Body of pancreas (tissue), 4 donors: ENCODE results near the gene RBMS3. TPM values are rescaled to one million over a fixed set of nuclear protein-coding genes. Genes with fewer than 3 reads are reported as not detected.

Experiments
- ATAC-seq: fragments of 150-250 bp; one replicate; pipeline ENCODE4 v1.9.1; 2016
- DNase-seq, 4 donors: peaks; one replicate each; pipeline ENCODE4 v3.0.0-alpha.2; 2019
- H3K27ac ChIP-seq, 4 donors: fragments of 200-600 bp; sonication (generic); 1 replicate in 3 of 4; 2 replicates in 1 of 4; pipeline versions ENCODE4 v1.5.1 to v1.6.1; 2016 to 2019; ENCODE audit warnings: mild to moderate bottlenecking in 1 of 4, mixed read lengths in 1 of 4, moderate library complexity in 1 of 4
- H3K27me3 ChIP-seq, 2 donors: fragments of 200-600 bp; sonication (generic); one replicate each; pipeline ENCODE4 v1.6.0; 2016; ENCODE audit warnings: mild to moderate bottlenecking in 1 of 2
- H3K36me3 ChIP-seq, 2 donors: fragments of 200-600 bp; sonication (generic); replicated peaks in 1 of 2; 2 replicates each; pipeline ENCODE4 v1.5.1; 2016; ENCODE audit warnings: low read depth in 2 of 2; ENCODE audit not compliant: insufficient read depth in 1 of 2
- H3K4me1 ChIP-seq: fragments of 200-600 bp; sonication (generic); one replicate; pipeline ENCODE4 v1.6.0; 2016
- H3K4me3 ChIP-seq, 2 donors: fragments of 200-600 bp; sonication (generic); 1 replicate in 1 of 2; 2 replicates in 1 of 2; pipeline ENCODE4 v1.5.1; 2016 to 2019
- H3K9me3 ChIP-seq, 3 donors: fragments of 200-600 bp; sonication (generic); 1 replicate in 2 of 3; 2 replicates in 1 of 3; pipeline ENCODE4 v1.5.1; 2016
- CTCF ChIP-seq, 7 experiments: fragments of 450-650 bp in 4 of 7; fragments of 200-600 bp in 3 of 7; sonication (generic) in 3 of 7; IDR thresholded peaks; one replicate each; pipeline ENCODE4 v1.5.1; 2016 to 2019; ENCODE audit warnings: antibody characterized with exemption in 7 of 7
- POLR2A ChIP-seq, 3 donors: fragments of 450-650 bp; IDR thresholded peaks; one replicate each; pipeline ENCODE4 v1.6.1; 2016; ENCODE audit warnings: antibody characterized with exemption in 3 of 3, mild to moderate bottlenecking in 2 of 3
- WGBS, 2 donors: methylation state at CpG; one replicate each; pipeline ENCODE4 v1.1.5; 2017; 5-methylcytosine and 5-hydroxymethylcytosine counted together
- intact Hi-C: fragments of 100-400 bp; cut with DNase I; formaldehyde crosslinking; loops from one replicate; pipeline ENCODE4 v1.15.1; 2023
- total RNA-seq, 2 donors: library from RNA; depleted of rRNA; stranded (reverse); fragments of >200 nt; gene quantifications; one replicate each; pipeline ENCODE4 v1.1.0, GENCODE V29; 2016

RBMS3 gene
- total RNA-seq, 2 donors from 2014 or later, result 17.4 to 29.7 TPM

GRCh38 chr3:29329986-29330890, 49.4 kb downstream of the RBMS3 start:
- Histone ChIP-seq H3K27me3 (no peaks in the 10 kb centered on the region), H3K4me1 (no peaks in the 10 kb centered on the region), H3K36me3 (no peaks in the 10 kb centered on the region), H3K9me3 (no peaks in the 10 kb centered on the region), H3K4me3 (no peak overlapping the region), H3K27ac (no peak overlapping the region)
- intact Hi-C loops, result no loop called here
- TF ChIP-seq CTCF (IDR thresholded peaks at IDR 0.05) (no peak), POLR2A (IDR thresholded peaks at IDR 0.05) (no peak)
- ATAC-seq, result no peak
- 68 to 74% methylated on average over 4 of the region's 4 CpGs for WGBS, 2 donors
- no peak for DNase-seq

- ATAC-seq, result no peak
- Histone ChIP-seq H3K27ac (no peak overlapping the region), H3K9me3 (no peaks in the 10 kb centered on the region), H3K27me3 (no peaks in the 10 kb centered on the region), H3K4me1 (no peaks in the 10 kb centered on the region), H3K36me3 (no peaks in the 10 kb centered on the region), H3K4me3 (no peak overlapping the region)
- TF ChIP-seq POLR2A (IDR thresholded peaks at IDR 0.05) (no peak), CTCF (IDR thresholded peaks at IDR 0.05) (no peak)
- DNase-seq, result no peak
- 66 to 67% methylated on average over 4 of the region's 4 CpGs for WGBS, 2 donors
- intact Hi-C loops, result no loop called here
Observed at GRCh38 chr3:29331035-29331434, 50.2 kb downstream of the RBMS3 start.

GRCh38 chr3:29331456-29332194, 50.8 kb downstream of the RBMS3 start:
- Histone ChIP-seq H3K4me1 (no peaks in the 10 kb centered on the region), H3K36me3 (no peaks in the 10 kb centered on the region), H3K4me3 (no peak overlapping the region), H3K27me3 (no peaks in the 10 kb centered on the region), H3K9me3 (no peaks in the 10 kb centered on the region), H3K27ac (no peak overlapping the region)
- no peak for ATAC-seq
- TF ChIP-seq CTCF (IDR thresholded peaks at IDR 0.05) (no peak), POLR2A (IDR thresholded peaks at IDR 0.05) (no peak)
- intact Hi-C loops, result no loop called here
- WGBS, 2 donors, result 62 to 70% methylated on average over 5 of the region's 5 CpGs
- DNase-seq, result no peak

- no peak overlapping the region for H3K4me3 ChIP-seq
- TF ChIP-seq CTCF (IDR thresholded peaks at IDR 0.05) (no peak), POLR2A (IDR thresholded peaks at IDR 0.05) (no peak)
- H3K27ac ChIP-seq, result no peak overlapping the region
- H3K9me3 ChIP-seq, result no peaks in the 10 kb centered on the region
- intact Hi-C loops, result no loop called here
- DNase-seq (no peak), ATAC-seq (no peak)
- no peaks in the 10 kb centered on the region for H3K27me3 ChIP-seq
- 63 to 73% methylated on average over 2 of the region's 2 CpGs for WGBS, 2 donors
- H3K36me3 ChIP-seq, result no peaks in the 10 kb centered on the region
- no peaks in the 10 kb centered on the region for H3K4me1 ChIP-seq
Observed at GRCh38 chr3:29332195-29332637, 51.3 kb downstream of the RBMS3 start.
